ENCODE measurements around the gene GPR146.

GPR146 gene

DNA sequence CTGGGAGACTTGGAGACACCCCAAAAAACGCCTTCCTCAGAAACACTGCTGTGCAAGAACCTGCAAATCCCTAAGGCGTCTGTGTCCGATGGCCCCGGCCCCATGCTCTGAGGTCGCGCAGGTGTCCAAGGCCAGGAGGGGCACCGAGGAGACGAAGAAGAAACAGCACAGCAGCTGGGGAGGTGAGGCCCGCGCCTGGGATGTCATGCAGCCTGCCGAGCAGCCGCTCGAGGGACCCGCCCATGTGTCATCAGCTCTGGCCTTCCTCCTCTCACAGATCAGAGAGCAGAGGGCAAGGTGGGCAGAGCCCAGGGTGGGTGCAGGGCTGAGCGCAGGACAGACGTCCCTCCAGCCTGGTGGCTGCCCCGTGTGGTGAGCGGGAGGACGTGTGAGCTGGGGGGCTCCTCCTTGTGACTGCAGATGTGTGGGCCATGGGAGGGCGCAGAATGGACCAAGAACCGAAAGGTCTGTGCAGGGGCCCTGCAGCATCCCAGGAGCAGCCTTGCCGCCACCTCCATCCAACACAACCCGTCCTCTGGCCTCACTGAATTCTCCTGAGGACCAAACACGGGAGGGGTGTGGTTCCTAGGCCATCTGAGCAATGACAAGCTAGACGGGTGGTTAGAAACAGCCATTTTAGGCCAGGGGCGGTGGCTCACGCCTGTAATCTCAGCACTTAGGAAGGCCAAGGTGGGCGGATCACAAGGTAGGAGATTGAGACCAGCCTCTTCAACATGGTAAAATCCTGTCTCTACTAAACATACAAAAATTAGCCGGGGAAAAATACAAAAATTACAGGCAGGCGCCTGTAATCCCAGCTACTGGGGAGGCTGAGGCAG is 30.5 kb downstream of the GPR146 start:
- no peaks in the 10 kb centered on the region for H3K4me1 Mint-ChIP-seq
- no peak overlapping the region for H3K4me3 Mint-ChIP-seq
- ATAC-seq (replicated peaks; ENCODE audit: extremely low read depth, poor library complexity, severe bottlenecking) (no peak), DNase-seq (ENCODE audit: low spot score in 2 of 2) (no peak)
- no peaks in the 10 kb centered on the region for H3K27me3 Mint-ChIP-seq
- H3K27ac Mint-ChIP-seq (ENCODE audit: low read depth), result no peak overlapping the region
- H3K36me3 Mint-ChIP-seq (ENCODE audit: insufficient read depth), result no peaks in the 10 kb centered on the region
- no peaks in the 10 kb centered on the region for H3K9me3 Mint-ChIP-seq

DNA sequence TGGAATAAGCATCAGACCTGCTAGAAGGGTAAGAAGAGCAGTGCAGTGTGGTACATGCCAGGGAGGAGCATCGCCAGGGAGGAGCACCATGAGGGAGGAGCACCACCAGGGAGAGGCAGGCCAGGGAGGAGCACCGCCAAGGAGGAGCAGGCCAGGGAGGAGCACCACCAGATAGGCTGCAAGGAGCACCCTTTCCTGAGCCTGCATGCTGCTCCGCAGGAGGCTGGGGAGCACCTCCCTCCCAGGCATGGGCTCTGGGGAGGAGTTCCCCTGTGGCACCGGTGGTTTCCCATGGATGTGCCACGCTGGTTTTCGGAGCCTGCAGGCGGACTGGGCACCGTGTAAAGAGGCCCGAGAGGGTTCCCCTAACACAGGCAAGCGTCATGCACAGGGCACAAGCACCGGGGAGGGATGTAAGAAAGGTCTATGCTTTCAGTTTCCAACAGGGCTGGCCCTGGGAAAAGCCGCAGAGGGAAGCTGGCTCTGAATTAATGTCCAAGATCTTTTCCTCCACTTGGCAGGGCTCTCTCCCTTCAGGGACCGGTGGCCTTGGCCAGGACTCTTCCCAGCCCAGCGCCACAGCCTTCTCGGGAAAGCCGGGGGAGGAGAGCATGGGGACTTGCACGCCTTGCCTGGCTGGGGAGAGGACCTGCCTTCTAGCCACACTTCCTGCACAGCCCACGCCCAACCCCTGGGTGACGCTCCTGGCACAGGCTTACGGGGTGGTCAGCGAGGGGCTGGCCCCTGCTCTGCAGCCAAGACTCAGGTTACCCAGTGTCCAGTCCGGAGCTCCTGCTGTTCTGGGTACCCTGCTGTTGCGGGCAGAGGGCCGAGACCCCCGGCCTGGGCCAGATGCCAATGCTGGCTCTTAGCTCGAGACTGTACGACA is 32.1 kb downstream of the GPR146 start:
- Mint-ChIP-seq H3K27me3 (no peaks in the 10 kb centered on the region), H3K27ac (ENCODE audit: low read depth) (no peak overlapping the region), H3K4me1 (no peaks in the 10 kb centered on the region), H3K36me3 (ENCODE audit: insufficient read depth) (no peaks in the 10 kb centered on the region), H3K9me3 (no peaks in the 10 kb centered on the region), H3K4me3 (no peak overlapping the region)
- no peak for DNase-seq (ENCODE audit: low spot score in 2 of 2)
- no peak for ATAC-seq (replicated peaks; ENCODE audit: extremely low read depth, poor library complexity, severe bottlenecking)

DNA sequence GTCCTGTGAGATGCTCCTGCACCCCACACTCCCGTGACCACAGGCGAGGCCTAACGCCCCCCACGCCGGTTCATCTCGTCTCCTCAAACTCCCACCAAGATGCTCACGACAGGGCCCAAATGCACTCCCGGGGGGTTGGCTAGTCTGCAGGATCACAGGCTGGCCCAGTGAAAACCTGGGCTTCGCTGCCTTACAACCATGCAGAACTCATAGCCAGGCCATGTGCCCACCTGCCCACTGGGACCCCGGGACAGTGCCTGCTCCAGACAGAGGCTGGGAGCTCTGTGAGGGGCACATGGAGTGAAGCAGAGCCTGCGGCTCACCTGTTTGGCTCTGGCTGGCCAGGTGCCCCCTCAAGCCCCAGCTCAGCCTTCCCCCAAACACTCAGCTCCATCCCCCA is 34.2 kb downstream of the GPR146 start:
- Mint-ChIP-seq H3K27ac (ENCODE audit: low read depth) (no peak overlapping the region), H3K36me3 (ENCODE audit: insufficient read depth) (no peaks in the 10 kb centered on the region), H3K9me3 (no peaks in the 10 kb centered on the region), H3K27me3 (no peaks in the 10 kb centered on the region), H3K4me1 (no peaks in the 10 kb centered on the region), H3K4me3 (no peak overlapping the region)
- ATAC-seq (replicated peaks; ENCODE audit: extremely low read depth, poor library complexity, severe bottlenecking), result no peak
- no peak for DNase-seq (ENCODE audit: low spot score in 2 of 2)

DNA sequence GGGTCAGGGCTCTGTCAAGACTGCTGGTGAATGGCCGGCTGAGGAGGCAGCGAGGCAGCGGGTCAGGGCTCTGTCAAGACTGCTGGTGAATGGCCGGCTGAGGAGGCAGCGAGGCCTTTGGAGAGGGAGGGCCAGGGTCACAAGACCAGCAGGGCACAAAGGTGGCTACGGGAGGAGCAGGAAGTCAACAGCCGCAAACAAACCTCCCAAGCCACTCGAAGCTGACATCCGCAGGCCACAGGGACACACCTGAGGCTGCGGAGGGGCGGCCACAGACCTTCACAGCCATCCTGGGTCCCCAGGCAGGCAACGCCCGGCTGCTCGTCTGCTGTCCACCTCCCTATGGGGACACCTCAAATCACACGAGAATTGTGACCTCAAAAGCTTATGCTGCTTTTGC is 34.6 kb downstream of the GPR146 start:
- DNase-seq (ENCODE audit: low spot score in 2 of 2) (no peak), ATAC-seq (replicated peaks; ENCODE audit: extremely low read depth, poor library complexity, severe bottlenecking) (no peak)
- Mint-ChIP-seq H3K4me1 (no peaks in the 10 kb centered on the region), H3K4me3 (no peak overlapping the region), H3K27ac (ENCODE audit: low read depth) (no peak overlapping the region), H3K27me3 (no peaks in the 10 kb centered on the region), H3K9me3 (no peaks in the 10 kb centered on the region), H3K36me3 (ENCODE audit: insufficient read depth) (no peaks in the 10 kb centered on the region)

DNA sequence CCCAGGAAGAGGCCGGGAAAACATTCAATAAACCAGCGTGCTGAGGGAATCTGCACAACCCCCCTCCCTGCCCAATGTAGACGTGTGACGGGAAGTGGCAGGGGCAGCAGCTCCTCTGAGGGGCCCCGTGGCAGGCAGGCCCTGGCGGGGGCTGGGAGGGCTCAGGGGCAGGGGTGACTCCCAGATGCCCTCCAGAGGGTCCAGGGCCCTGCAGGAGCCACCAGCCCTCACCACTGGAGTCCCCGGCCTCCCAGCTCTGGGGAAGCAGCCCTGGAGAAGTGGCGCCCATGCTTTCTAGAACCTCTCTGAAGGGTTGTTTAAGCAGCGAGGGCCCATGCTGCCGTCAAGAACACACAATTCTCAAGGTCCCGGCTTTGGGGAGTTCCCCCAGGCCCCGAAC is 35.2 kb downstream of the GPR146 start:
- Mint-ChIP-seq H3K9me3 (no peaks in the 10 kb centered on the region), H3K4me3 (no peak overlapping the region), H3K4me1 (no peaks in the 10 kb centered on the region), H3K27ac (ENCODE audit: low read depth) (no peak overlapping the region), H3K27me3 (no peaks in the 10 kb centered on the region), H3K36me3 (ENCODE audit: insufficient read depth) (no peaks in the 10 kb centered on the region)
- DNase-seq (ENCODE audit: low spot score in 2 of 2) (no peak), ATAC-seq (replicated peaks; ENCODE audit: extremely low read depth, poor library complexity, severe bottlenecking) (no peak)

DNA sequence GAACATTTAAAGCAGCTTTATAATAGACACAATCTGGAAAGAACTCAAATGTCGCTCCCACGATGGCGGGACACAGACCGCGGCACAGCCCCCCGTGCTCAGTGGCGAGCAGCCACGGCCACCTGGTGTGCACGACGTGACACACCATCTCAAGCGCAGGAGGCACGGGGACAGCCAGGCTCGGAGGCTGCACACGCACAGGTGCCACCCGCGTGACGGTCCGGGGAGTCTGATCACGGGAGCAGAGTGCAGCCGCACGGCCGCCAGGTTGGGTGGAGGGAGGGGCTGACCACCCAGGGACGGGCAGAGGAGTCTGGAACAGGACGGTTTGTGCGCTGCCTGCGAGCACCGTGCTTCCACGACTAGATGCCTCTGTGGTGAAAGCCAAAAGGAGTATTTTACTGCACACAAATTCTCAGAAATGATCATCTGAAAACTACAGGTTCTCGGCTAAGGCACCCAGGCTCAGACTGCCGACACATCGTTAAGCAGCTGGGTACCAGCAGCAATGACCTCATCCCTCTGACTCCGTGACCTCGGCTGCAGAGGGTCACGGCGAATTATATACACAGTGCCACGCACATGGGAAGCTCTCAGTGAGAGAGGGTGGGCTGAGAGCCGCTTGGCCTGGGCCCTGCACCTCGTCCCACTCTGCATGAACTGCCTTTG is 36.0 kb downstream of the GPR146 start:
- Mint-ChIP-seq H3K4me1 (no peaks in the 10 kb centered on the region), H3K9me3 (no peaks in the 10 kb centered on the region), H3K27me3 (no peaks in the 10 kb centered on the region), H3K27ac (ENCODE audit: low read depth) (no peak overlapping the region), H3K4me3 (no peak overlapping the region), H3K36me3 (ENCODE audit: insufficient read depth) (no peaks in the 10 kb centered on the region)
- DNase-seq (ENCODE audit: low spot score in 2 of 2) (no peak), ATAC-seq (replicated peaks; ENCODE audit: extremely low read depth, poor library complexity, severe bottlenecking) (no peak)

DNA sequence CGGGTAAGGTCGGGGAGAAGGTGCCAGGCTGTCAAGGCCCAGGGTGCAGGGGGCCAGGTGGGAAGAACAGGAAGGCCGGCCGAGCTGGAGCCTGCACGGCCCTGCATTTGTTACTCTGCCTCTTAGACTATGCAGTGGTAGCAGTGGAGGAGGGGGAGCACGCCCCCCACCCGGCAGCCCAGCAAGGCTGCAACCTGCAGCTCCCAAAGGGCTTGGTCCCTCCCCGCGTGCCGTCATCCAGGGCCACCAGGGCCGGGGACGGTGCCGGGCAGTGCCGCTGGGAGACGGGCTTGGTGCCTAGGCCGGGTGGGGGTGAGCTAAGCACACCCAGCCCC is 36.5 kb downstream of the GPR146 start:
- no peak overlapping the region for H3K27ac Mint-ChIP-seq (ENCODE audit: low read depth)
- no peaks in the 10 kb centered on the region for H3K4me1 Mint-ChIP-seq
- no peak overlapping the region for H3K4me3 Mint-ChIP-seq
- no peaks in the 10 kb centered on the region for H3K9me3 Mint-ChIP-seq
- no peak for DNase-seq (ENCODE audit: low spot score in 2 of 2)
- no peaks in the 10 kb centered on the region for H3K36me3 Mint-ChIP-seq (ENCODE audit: insufficient read depth)
- ATAC-seq (replicated peaks; ENCODE audit: extremely low read depth, poor library complexity, severe bottlenecking), result no peak
- H3K27me3 Mint-ChIP-seq, result no peaks in the 10 kb centered on the region

DNA sequence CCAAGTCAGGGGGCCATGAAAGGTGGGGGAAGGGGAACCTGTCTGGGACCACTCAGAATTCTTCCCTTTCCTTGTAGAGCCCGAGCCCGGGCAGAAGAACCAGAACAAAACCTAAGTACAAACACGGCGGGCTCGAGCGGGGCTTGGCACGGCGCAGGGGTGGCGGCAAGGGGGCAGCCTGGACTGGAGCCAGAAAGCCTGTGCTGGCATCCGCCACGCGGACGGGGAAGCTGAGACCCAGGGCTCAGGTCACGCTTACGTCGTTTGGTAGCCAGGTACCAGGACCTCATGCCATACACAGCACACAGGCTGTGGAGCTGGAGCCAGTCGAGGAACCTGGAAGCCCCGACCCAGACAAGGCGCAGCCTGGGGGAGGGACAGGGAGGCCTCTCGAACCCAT is 37.0 kb downstream of the GPR146 start:
- DNase-seq (ENCODE audit: low spot score in 2 of 2), result no peak
- Mint-ChIP-seq H3K27me3 (no peaks in the 10 kb centered on the region), H3K4me1 (no peaks in the 10 kb centered on the region), H3K9me3 (no peaks in the 10 kb centered on the region), H3K27ac (ENCODE audit: low read depth) (no peak overlapping the region), H3K36me3 (ENCODE audit: insufficient read depth) (no peaks in the 10 kb centered on the region), H3K4me3 (no peak overlapping the region)
- no peak for ATAC-seq (replicated peaks; ENCODE audit: extremely low read depth, poor library complexity, severe bottlenecking)

DNA sequence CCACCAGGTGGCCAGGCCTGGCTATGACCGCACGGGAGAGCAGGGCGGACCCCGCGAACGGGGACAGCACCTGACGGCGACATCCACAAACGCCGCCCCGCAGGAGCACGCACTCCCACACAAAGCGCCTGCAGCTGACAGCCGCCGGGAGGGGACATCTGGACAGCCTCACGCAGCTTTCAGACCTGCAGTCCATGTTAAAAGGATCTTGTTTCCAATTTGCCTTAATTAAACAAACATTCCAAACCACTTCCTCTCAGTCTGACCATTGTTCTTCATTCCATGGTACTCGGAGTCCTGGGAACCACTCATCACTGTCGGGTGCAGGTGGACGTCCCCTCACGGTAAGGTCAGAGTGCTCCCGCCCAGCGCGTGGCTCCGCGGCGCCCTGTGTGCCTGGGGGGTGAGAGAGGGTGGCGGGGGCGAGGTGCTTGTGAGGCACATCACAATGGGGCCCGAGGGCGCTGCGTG is 37.6 kb downstream of the GPR146 start:
- no peaks in the 10 kb centered on the region for H3K27me3 Mint-ChIP-seq
- H3K27ac Mint-ChIP-seq (ENCODE audit: low read depth), result no peak overlapping the region
- H3K4me3 Mint-ChIP-seq, result no peak overlapping the region
- no peaks in the 10 kb centered on the region for H3K36me3 Mint-ChIP-seq (ENCODE audit: insufficient read depth)
- H3K9me3 Mint-ChIP-seq, result no peaks in the 10 kb centered on the region
- no peak for ATAC-seq (replicated peaks; ENCODE audit: extremely low read depth, poor library complexity, severe bottlenecking)
- no peak for DNase-seq (ENCODE audit: low spot score in 2 of 2)
- H3K4me1 Mint-ChIP-seq, result peaks cover 5% of the 10 kb centered on the region

DNA sequence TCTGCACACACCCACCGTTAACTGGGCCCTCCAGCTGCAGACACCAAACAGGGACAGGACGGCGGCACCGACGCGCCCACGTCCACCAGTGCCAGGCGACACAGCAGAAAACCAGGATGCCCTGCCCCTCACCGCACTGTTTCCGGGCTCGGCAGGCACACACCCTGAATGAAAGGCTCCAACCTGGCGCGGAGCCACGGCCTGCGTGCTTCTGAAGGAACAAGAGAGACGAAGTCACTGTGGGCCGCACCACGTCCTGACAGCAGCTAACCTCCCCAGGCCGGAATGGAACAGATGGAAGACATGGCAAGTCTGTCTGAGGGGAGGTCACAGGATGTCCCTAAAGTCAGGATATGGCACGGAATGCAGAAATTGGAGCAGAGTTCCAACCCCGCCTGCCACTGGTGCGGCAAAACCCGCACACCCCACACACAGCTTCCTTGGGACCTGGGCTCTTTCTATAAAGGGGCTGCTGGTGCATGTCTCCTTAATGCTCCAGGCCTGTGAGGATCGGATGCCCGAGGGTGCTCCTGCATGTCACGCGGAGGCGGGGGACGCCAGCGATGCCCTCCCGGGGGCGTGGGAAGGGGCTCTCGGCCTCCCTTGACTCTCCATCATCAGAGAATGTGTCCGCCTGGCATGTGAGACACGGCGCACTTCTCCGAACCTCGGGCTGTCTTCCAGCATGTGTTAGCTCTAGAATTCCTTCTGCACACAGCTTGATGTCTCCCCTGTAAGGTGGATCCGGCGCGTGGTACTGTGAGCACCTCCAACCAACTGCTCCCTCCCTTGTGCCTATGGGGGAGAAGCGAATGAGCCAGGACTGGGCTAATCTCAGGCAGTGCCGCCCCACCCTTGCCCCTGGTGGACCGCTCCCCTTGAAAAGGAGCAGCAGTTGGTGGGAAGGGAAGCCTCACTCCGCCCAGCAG is 39.6 kb downstream of the GPR146 start:
- H3K4me1 Mint-ChIP-seq, result peaks cover 8% of the 10 kb centered on the region
- ATAC-seq (replicated peaks; ENCODE audit: extremely low read depth, poor library complexity, severe bottlenecking), result no peak
- no peak overlapping the region for H3K4me3 Mint-ChIP-seq
- no peaks in the 10 kb centered on the region for H3K9me3 Mint-ChIP-seq
- no peak overlapping the region for H3K27ac Mint-ChIP-seq (ENCODE audit: low read depth)
- no peak for DNase-seq (ENCODE audit: low spot score in 2 of 2)
- no peaks in the 10 kb centered on the region for H3K27me3 Mint-ChIP-seq
- no peaks in the 10 kb centered on the region for H3K36me3 Mint-ChIP-seq (ENCODE audit: insufficient read depth)

DNA sequence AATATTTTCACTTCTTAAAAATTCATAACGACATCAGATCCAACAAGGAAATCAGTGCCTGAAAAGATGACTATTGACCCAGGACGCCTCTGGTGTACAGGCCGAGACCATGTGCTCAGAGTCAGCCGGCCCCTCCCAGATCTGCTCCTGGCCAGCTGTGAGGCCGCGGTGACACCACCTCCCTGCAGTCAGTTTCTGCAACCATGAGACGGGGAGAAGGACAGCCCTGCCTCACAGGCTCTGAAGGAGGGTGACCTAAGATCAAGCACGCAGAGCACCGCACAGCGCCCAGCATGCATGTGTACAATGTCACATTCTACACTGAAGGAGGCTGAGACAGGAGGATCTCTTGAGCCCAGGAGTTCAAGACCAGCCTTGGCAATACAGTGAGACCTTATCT is 40.9 kb downstream of the GPR146 start:
- ATAC-seq (replicated peaks; ENCODE audit: extremely low read depth, poor library complexity, severe bottlenecking) (no peak), DNase-seq (ENCODE audit: low spot score in 2 of 2) (no peak)
- no peak overlapping the region for H3K4me3 Mint-ChIP-seq
- no peaks in the 10 kb centered on the region for H3K9me3 Mint-ChIP-seq
- H3K27ac Mint-ChIP-seq (ENCODE audit: low read depth), result no peak overlapping the region
- peaks cover 1% of the 10 kb centered on the region for H3K36me3 Mint-ChIP-seq (ENCODE audit: insufficient read depth)
- H3K4me1 Mint-ChIP-seq, result peaks cover 8% of the 10 kb centered on the region
- H3K27me3 Mint-ChIP-seq, result no peaks in the 10 kb centered on the region

DNA sequence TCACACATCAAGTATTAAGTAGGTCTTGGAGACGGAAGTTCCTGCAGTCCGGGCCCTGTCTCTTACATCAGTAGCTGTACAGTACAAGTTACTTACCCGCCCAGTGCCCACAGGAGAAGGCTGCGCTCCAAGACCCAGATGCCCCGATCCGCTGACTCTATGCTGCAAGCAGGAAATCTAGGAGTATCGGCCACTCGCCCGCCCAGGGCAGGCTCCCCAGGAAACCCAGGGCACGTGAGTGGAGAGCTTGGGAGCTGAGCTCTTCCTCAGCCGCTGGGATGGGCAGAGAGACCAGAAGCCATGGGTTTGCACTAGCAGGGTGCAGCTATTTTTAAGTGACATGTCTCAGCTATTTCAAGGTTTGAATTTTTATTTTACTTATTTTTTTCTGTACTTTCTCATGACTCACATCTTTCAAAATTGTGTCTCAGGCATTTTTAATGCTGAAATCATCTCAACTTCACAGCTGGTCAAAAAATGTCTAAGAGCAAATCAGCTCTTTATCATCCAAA is 41.6 kb downstream of the GPR146 start:
- ATAC-seq (replicated peaks; ENCODE audit: extremely low read depth, poor library complexity, severe bottlenecking) (no peak), DNase-seq (ENCODE audit: low spot score in 2 of 2) (no peak)
- H3K27me3 Mint-ChIP-seq, result no peaks in the 10 kb centered on the region

More for the DNA sequence above, 41.6 kb downstream of the GPR146 start:
- H3K36me3 Mint-ChIP-seq (ENCODE audit: insufficient read depth), result peaks cover 1% of the 10 kb centered on the region
- H3K4me1 Mint-ChIP-seq, result peaks cover 8% of the 10 kb centered on the region
- H3K27ac Mint-ChIP-seq (ENCODE audit: low read depth), result no peak overlapping the region
- no peaks in the 10 kb centered on the region for H3K9me3 Mint-ChIP-seq
- no peak overlapping the region for H3K4me3 Mint-ChIP-seq

Data from central memory CD8-positive, alpha-beta T cell (primary cell).